Spleen (tissue), 11 donors: ENCODE data around the gene CUEDC1. TPM values are rescaled to one million over a fixed set of nuclear protein-coding genes. Genes with fewer than 3 reads are reported as not detected.

Experiments
- DNase-seq: peaks from one replicate; pipeline ENCODE4 v3.0.0-alpha.2; 2020
- H3K27ac ChIP-seq, 8 donors: fragments of 200-600 bp; sonication (generic) in 7 of 8; 1 replicate in 4 of 8; 2 replicates in 4 of 8; pipeline versions ENCODE4 v1.5.0 to v1.8.0; 2016 to 2021; ENCODE audit warnings: inconsistent platforms in 4 of 8, mild to moderate bottlenecking in 4 of 8, moderate library complexity in 1 of 8
- H3K27me3 ChIP-seq, 7 donors: fragments of 200-600 bp; sonication (generic) in 6 of 7; replicated peaks in 1 of 7; 1 replicate in 4 of 7; 2 replicates in 3 of 7; pipeline versions ENCODE4 v1.5.0 to v1.8.0; 2016 to 2021; ENCODE audit warnings: inconsistent platforms in 3 of 7, mild to moderate bottlenecking in 1 of 7
- H3K36me3 ChIP-seq, 6 donors: fragments of 200-600 bp; sonication (generic) in 5 of 6; 1 replicate in 4 of 6; 2 replicates in 2 of 6; pipeline versions ENCODE4 v1.5.0 to v1.8.0; 2016 to 2021; ENCODE audit warnings: inconsistent platforms in 2 of 6
- H3K4me1 ChIP-seq, 6 donors: fragments of 200-600 bp; sonication (generic) in 5 of 6; 1 replicate in 3 of 6; 2 replicates in 3 of 6; pipeline versions ENCODE4 v1.5.0 to v1.8.0; 2016 to 2021; ENCODE audit warnings: inconsistent platforms in 3 of 6
- H3K4me3 ChIP-seq, 8 donors: fragments of 200-600 bp; sonication (generic) in 7 of 8; 1 replicate in 4 of 8; 2 replicates in 4 of 8; pipeline versions ENCODE4 v1.5.0 to v1.8.0; 2016 to 2021; ENCODE audit warnings: inconsistent platforms in 4 of 8, mild to moderate bottlenecking in 4 of 8, moderate library complexity in 2 of 8
- H3K9me3 ChIP-seq, 8 donors: fragments of 200-600 bp; sonication (generic) in 7 of 8; 1 replicate in 4 of 8; 2 replicates in 4 of 8; pipeline versions ENCODE4 v1.5.0 to v1.8.0; 2016 to 2021; ENCODE audit warnings: inconsistent platforms in 4 of 8
- POLR2A ChIP-seq, 3 donors: fragments of 450-650 bp; IDR thresholded peaks; one replicate each; pipeline ENCODE4 v1.5.1; 2017; ENCODE audit warnings: antibody characterized with exemption in 3 of 3, mild to moderate bottlenecking in 1 of 3
- POLR2AphosphoS5 ChIP-seq, 3 donors: sonication (generic); formaldehyde crosslinking; IDR thresholded peaks; one replicate each; pipeline ENCODE4 v1.5.1; 2017; ENCODE audit warnings: antibody characterized with exemption in 3 of 3
- WGBS, 5 donors: extraction: QIAGEN DNeasy Blood & Tissue Kit in 3 of 5; methylation state at CpG; one replicate each; pipeline versions ENCODE4 v1.1.5 to v1.1.7; 2013 to 2018; 5-methylcytosine and 5-hydroxymethylcytosine counted together
- intact Hi-C: fragments of 100-400 bp; cut with DNase I; formaldehyde crosslinking; loops from one replicate; pipeline ENCODE4 v1.15.0; 2023; ENCODE audit warnings: low total_unique reads
- polyA plus RNA-seq, 3 donors: library from polyadenylated mRNA; stranded (reverse); fragments of 200-250 nt; gene quantifications; one replicate each; pipeline ENCODE4 v1.2.1, GENCODE V29; 2013
- total RNA-seq, 7 donors: library from RNA; depleted of rRNA in 3 of 7; stranded (reverse); fragments of >200 nt in 3 of 7; fragmentation: NEBNext Ultra II Directional in 4 of 7; extraction: Animal tissue kit (Norgen Biotek cat#: 25700) in 4 of 7; gene quantifications; one replicate each; pipeline versions ENCODE4 v1.1.0 to v1.2.1, GENCODE V29; 2016 to 2021
- TF ChIP-seq, protein P1 (sequence below), 11 experiments: fragments of 200-600 bp in 7 of 11; fragments of 450-650 bp in 4 of 11; sonication (generic) in 4 of 11; IDR thresholded peaks in 8 of 11; conservative IDR thresholded peaks in 3 of 11; 1 replicate in 7 of 11; 2 replicates in 4 of 11; pipeline versions ENCODE4 v1.4.0 to v1.8.0; 2016 to 2021; ENCODE audit warnings: antibody characterized with exemption in 11 of 11, inconsistent platforms in 4 of 11, mild to moderate bottlenecking in 1 of 11
- donor health status: healthy with polysubstance abuse.
- donor health status: DM: no; HTN: no; CAD: no; lungs with moderate emphysema.
- donor health status: DM: no; HTN: no; CAD: no.
- donor health status: Bipolar disorder and iron deficiency.
- donor health status: healthy.
- donor health status: DM: no; HTN: no; CAD: no.
- donor health status: DM: yes; HTN: yes; CAD: no.

CUEDC1 gene
- total and polyA plus RNA-seq, 10 donors: 5.4 to 23.5 (median 15.6) TPM

DNA sequence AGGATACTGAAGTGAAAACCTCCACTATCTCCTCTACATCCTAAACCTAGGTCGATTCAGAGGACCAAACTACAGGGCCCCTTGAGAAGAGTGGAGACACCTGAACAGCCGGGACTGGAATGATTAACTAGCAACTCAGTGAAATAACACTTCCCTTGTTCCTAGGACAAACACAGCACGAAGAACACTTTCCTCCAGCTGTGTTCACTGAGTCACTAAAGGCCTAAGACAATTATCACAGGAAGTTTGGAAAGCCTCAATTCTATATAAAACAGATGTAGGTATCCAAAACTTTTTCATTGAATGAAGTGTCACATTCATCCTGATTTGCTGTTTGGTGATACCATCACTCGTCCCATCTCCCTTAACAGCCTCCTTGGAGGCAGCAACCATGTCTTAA lies 15.5 kb upstream of the CUEDC1 start:
- H3K4me1 ChIP-seq: peaks cover 0 to 17% (median 3%) of the 10 kb centered on the region in 6 donors
- 76 to 84% (median 77%) methylated on average over 4 of the region's 4 CpGs for WGBS, 5 donors

DNA sequence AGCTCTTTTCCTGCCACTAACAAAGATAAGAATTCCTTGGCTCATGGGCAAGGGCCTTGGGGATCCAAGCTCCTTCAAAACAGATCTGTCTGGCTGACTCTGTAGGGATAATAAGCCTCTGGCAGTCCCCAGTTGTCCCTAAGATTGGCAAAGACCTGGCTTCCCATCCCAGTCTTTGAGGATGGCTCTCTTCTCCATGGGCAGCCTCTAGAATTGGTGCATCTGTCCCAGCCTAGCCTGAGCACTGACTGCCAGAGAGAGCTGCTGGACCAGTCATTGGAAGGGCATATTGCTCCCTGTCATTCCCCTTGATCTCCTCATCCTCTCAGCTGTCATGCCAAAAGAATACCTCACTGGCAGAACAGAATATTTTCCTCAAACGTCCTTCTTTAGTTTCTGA lies 13.2 kb upstream of the CUEDC1 start:
- Histone ChIP-seq H3K9me3 (no peaks in the 10 kb centered on the region), H3K4me3 (no peak overlapping the region), H3K4me1 (peaks cover 0 to 17% (median 3%) of the 10 kb centered on the region in 6 donors), H3K27me3 (peaks cover 0 to 3% (median 0%) of the 10 kb centered on the region in 7 donors), H3K27ac (no peak overlapping the region), H3K36me3 (peaks cover 0 to 20% (median 10%) of the 10 kb centered on the region in 6 donors)
- WGBS, 5 donors: 54 to 72% (median 58%) methylated on average over 1 of the region's 1 CpG
- no peak for DNase-seq
- intact Hi-C loops: no loop called here
- no peak for TF ChIP-seq POLR2AphosphoS5 (IDR thresholded peaks at IDR 0.05)
- TF ChIP-seq, protein P1, sequence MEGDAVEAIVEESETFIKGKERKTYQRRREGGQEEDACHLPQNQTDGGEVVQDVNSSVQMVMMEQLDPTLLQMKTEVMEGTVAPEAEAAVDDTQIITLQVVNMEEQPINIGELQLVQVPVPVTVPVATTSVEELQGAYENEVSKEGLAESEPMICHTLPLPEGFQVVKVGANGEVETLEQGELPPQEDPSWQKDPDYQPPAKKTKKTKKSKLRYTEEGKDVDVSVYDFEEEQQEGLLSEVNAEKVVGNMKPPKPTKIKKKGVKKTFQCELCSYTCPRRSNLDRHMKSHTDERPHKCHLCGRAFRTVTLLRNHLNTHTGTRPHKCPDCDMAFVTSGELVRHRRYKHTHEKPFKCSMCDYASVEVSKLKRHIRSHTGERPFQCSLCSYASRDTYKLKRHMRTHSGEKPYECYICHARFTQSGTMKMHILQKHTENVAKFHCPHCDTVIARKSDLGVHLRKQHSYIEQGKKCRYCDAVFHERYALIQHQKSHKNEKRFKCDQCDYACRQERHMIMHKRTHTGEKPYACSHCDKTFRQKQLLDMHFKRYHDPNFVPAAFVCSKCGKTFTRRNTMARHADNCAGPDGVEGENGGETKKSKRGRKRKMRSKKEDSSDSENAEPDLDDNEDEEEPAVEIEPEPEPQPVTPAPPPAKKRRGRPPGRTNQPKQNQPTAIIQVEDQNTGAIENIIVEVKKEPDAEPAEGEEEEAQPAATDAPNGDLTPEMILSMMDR (IDR thresholded peaks at IDR 0.05 in 8 of 11, conservative IDR thresholded peaks at IDR 0.05 in 3 of 11): no peak
- no peak for TF ChIP-seq POLR2A (IDR thresholded peaks at IDR 0.05)

More for the DNA sequence above, 15.5 kb upstream of the CUEDC1 start:
- Histone ChIP-seq H3K36me3 (peaks cover 0 to 42% (median 30%) of the 10 kb centered on the region in 6 donors), H3K27me3 (no peaks in the 10 kb centered on the region), H3K9me3 (no peaks in the 10 kb centered on the region), H3K4me3 (no peak overlapping the region), H3K27ac (no peak overlapping the region)
- intact Hi-C loops: no loop called here
- TF ChIP-seq, protein P1 (IDR thresholded peaks at IDR 0.05 in 8 of 11, conservative IDR thresholded peaks at IDR 0.05 in 3 of 11): no peak
- TF ChIP-seq POLR2AphosphoS5 (IDR thresholded peaks at IDR 0.05) (no peak), POLR2A (IDR thresholded peaks at IDR 0.05) (no peak)
- no peak for DNase-seq

DNA sequence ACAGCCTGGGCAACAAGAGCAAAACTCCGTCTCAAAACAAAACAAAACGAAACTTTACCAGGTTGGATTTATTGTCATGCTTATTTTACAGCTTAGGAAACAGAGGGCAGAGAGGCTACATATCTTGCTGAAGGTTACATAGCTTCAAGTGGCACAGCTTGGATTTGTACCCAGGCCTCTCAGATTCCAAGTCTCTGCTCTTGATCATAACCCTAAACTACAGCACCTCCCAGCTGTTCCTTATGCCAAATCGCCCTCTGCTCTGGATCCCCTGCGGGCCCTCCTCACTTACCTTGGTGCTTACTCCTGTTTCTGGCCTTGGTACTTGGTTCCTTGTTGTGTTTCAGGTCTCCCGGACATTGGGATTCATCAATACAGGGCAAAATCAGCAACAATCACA lies 11.7 kb upstream of the CUEDC1 start:
- intact Hi-C loops: no loop called here
- Histone ChIP-seq H3K4me3 (no peak overlapping the region), H3K27me3 (peaks cover 0 to 12% (median 0%) of the 10 kb centered on the region in 7 donors), H3K9me3 (no peaks in the 10 kb centered on the region), H3K36me3 (peaks cover 0 to 4% (median 0%) of the 10 kb centered on the region in 6 donors), H3K4me1 (peaks cover 0 to 7% (median 3%) of the 10 kb centered on the region in 6 donors), H3K27ac (no peak overlapping the region)
- 91 to 97% (median 94%) methylated on average over 5 of the region's 5 CpGs for WGBS, 5 donors
- TF ChIP-seq, protein P1 (IDR thresholded peaks at IDR 0.05 in 8 of 11, conservative IDR thresholded peaks at IDR 0.05 in 3 of 11): no peak
- TF ChIP-seq POLR2A (IDR thresholded peaks at IDR 0.05) (no peak), POLR2AphosphoS5 (IDR thresholded peaks at IDR 0.05) (no peak)
- no peak for DNase-seq

DNA sequence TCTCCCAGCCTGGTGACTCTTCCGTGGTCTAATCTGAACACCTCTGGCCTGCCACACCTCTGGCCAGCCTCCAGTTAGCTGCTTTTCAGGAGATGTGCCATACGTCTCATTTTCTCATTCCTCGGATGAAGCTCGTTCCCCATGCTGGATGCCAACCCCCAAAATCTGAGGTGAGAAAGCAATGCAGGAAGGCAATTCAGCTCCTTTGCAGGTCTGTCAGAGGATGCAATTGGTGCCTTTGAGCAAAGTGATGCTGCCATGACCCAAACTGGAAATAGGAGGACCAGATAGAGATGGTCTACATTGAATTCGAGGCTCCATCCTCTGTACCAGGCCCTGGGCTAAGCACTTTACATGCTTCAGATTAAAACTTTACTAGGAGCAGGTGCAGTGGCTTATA lies 11.0 kb upstream of the CUEDC1 start:
- peaks cover 0 to 13% (median 0%) of the 10 kb centered on the region in 7 donors for H3K27me3 ChIP-seq
- H3K9me3 ChIP-seq: no peaks in the 10 kb centered on the region
- no peak for TF ChIP-seq POLR2A (IDR thresholded peaks at IDR 0.05)
- no peak for TF ChIP-seq POLR2AphosphoS5 (IDR thresholded peaks at IDR 0.05)
- TF ChIP-seq, protein P1 (IDR thresholded peaks at IDR 0.05 in 8 of 11, conservative IDR thresholded peaks at IDR 0.05 in 3 of 11): no peak
- intact Hi-C loops: no loop called here
- 92 to 97% (median 94%) methylated on average over 5 of the region's 5 CpGs for whole genome bisulfite sequencing, 5 donors
- H3K36me3 ChIP-seq: no peaks in the 10 kb centered on the region
- no peak overlapping the region for H3K27ac ChIP-seq
- no peak for DNase-seq
- no peak overlapping the region for H3K4me3 ChIP-seq
- peaks cover 0 to under 1% (median 0%) of the 10 kb centered on the region in 6 donors for H3K4me1 ChIP-seq
